Hepatocyte (in vitro differentiated cells): ENCODE results near the gene BPHL.

Experiments
- EZH2phosphoT487 ChIP-seq: fragments of 200-600 bp; sonication (generic); IDR thresholded peaks from one replicate; pipeline ENCODE4 v1.6.1; 2018; ENCODE audit warnings: antibody characterized with exemption, mild to moderate bottlenecking, low read depth, moderate library complexity; ENCODE audit not compliant: unreplicated experiment, severe bottlenecking
- TF ChIP-seq, protein P1 (sequence below): fragments of 200-600 bp; sonication (generic); IDR thresholded peaks from 2 replicates; pipeline ENCODE4 v1.5.1; 2016; ENCODE audit warnings: antibody characterized with exemption, mild to moderate bottlenecking; ENCODE audit not compliant: poor library complexity

DNA sequence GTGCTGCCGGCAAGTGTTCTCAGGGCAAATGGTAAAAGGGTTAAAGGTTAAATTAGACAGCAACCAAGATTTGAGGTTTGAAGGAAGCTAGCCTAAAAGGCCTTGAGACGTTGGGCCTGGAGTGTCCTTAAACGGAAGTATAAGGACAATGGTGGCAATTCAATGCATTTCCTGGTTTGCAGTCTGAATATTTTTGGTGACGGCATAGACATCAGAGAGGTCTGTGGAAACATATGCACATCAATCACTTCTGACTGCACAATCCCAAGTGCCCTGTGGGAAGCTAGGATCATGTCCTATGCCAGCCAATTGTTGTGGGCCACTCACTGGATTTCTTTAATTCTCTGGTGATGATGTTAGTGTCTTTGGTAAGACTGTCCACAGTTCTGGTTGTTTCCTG lies 64.6 kb downstream of the BPHL start:
- TF ChIP-seq, protein P1, sequence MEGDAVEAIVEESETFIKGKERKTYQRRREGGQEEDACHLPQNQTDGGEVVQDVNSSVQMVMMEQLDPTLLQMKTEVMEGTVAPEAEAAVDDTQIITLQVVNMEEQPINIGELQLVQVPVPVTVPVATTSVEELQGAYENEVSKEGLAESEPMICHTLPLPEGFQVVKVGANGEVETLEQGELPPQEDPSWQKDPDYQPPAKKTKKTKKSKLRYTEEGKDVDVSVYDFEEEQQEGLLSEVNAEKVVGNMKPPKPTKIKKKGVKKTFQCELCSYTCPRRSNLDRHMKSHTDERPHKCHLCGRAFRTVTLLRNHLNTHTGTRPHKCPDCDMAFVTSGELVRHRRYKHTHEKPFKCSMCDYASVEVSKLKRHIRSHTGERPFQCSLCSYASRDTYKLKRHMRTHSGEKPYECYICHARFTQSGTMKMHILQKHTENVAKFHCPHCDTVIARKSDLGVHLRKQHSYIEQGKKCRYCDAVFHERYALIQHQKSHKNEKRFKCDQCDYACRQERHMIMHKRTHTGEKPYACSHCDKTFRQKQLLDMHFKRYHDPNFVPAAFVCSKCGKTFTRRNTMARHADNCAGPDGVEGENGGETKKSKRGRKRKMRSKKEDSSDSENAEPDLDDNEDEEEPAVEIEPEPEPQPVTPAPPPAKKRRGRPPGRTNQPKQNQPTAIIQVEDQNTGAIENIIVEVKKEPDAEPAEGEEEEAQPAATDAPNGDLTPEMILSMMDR, result no peak
- TF ChIP-seq EZH2phosphoT487, result no peak
